Activated naive CD4-positive, alpha-beta T cell treated with anti-CD3 and anti-CD28 coated beads, Interleukin-2, amount 50 U/mL, for 24 hours (primary cell): Measurements from ENCODE around the gene ETV3.

Experiments used
- H3K27ac Mint-ChIP-seq: one replicate; pipeline ENCODE4 v1.8.0; 2021; ENCODE audit warnings: mild to moderate bottlenecking, mixed read lengths
- H3K27me3 Mint-ChIP-seq: one replicate; pipeline ENCODE4 v1.8.0; 2021; ENCODE audit warnings: mixed read lengths
- H3K36me3 Mint-ChIP-seq: one replicate; pipeline ENCODE4 v1.8.0; 2021; ENCODE audit warnings: mixed read lengths
- H3K4me1 Mint-ChIP-seq: one replicate; pipeline ENCODE4 v1.8.0; 2021; ENCODE audit warnings: mixed read lengths
- H3K4me3 Mint-ChIP-seq: one replicate; pipeline ENCODE4 v1.8.0; 2021; ENCODE audit warnings: mild to moderate bottlenecking, mixed read lengths
- H3K9me3 Mint-ChIP-seq: one replicate; pipeline ENCODE4 v1.8.0; 2021; ENCODE audit warnings: mixed read lengths

Gene ETV3

GRCh38 chr1:157085421-157085820 is 52.8 kb downstream of the ETV3 start:
- H3K27me3 Mint-ChIP-seq = peaks cover 2% of the 10 kb centered on the region
- no peaks in the 10 kb centered on the region for H3K36me3 Mint-ChIP-seq
- no peak overlapping the region for H3K4me3 Mint-ChIP-seq
- H3K27ac Mint-ChIP-seq = no peak overlapping the region
- H3K9me3 Mint-ChIP-seq = no peaks in the 10 kb centered on the region
- peaks cover 5% of the 10 kb centered on the region for H3K4me1 Mint-ChIP-seq

GRCh38 chr1:157084720-157085119 is 53.5 kb downstream of the ETV3 start:
- Mint-ChIP-seq H3K9me3 (no peaks in the 10 kb centered on the region), H3K27me3 (no peaks in the 10 kb centered on the region), H3K36me3 (no peaks in the 10 kb centered on the region), H3K4me1 (no peaks in the 10 kb centered on the region), H3K27ac (no peak overlapping the region), H3K4me3 (no peak overlapping the region)

GRCh38 chr1:157081707-157082106 is 56.5 kb downstream of the ETV3 start:
- Mint-ChIP-seq H3K27me3 (peaks cover 2% of the 10 kb centered on the region), H3K9me3 (no peaks in the 10 kb centered on the region), H3K36me3 (no peaks in the 10 kb centered on the region), H3K4me3 (no peak overlapping the region), H3K27ac (no peak overlapping the region), H3K4me1 (no peaks in the 10 kb centered on the region)

- peaks cover 2% of the 10 kb centered on the region for H3K27me3 Mint-ChIP-seq
- no peaks in the 10 kb centered on the region for H3K36me3 Mint-ChIP-seq
- no peaks in the 10 kb centered on the region for H3K4me1 Mint-ChIP-seq
Measured at GRCh38 chr1:157080714-157081113, 57.5 kb downstream of the ETV3 start.

DNA sequence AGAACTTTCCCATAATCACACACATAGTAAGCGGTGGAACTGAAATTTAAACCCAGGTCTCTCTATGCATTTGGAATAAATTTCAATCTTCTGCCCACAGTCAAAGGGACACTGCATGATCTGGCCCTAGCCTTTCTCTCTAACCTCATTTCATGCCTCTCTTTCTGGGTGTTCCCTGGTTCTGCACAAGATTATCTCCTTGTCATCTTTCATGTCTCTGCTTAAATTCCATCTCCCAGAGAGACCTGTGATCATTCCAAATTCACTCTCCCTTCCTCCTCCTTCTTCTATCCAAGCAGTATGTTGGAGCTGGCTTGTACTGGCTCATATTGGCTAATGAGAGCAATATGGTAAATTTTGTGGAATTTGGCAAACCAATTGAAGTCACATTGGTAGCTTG is 60.8 kb downstream of the ETV3 start:
- Mint-ChIP-seq H3K9me3 (no peaks in the 10 kb centered on the region), H3K4me3 (no peak overlapping the region), H3K27ac (no peak overlapping the region), H3K4me1 (peaks cover 5% of the 10 kb centered on the region), H3K36me3 (no peaks in the 10 kb centered on the region), H3K27me3 (peaks cover 14% of the 10 kb centered on the region)

More at GRCh38 chr1:157080714-157081113, 57.5 kb downstream of the ETV3 start:
- Mint-ChIP-seq H3K27ac (no peak overlapping the region), H3K9me3 (no peaks in the 10 kb centered on the region), H3K4me3 (no peak overlapping the region)

- Mint-ChIP-seq H3K4me1 (peaks cover 5% of the 10 kb centered on the region), H3K27ac (no peak overlapping the region), H3K36me3 (no peaks in the 10 kb centered on the region), H3K27me3 (peaks cover 16% of the 10 kb centered on the region), H3K9me3 (no peaks in the 10 kb centered on the region), H3K4me3 (no peak overlapping the region)
Measured at GRCh38 chr1:157073944-157074685, 64.1 kb downstream of the ETV3 start.
